Aorta (tissue), 5 donors: ENCODE data around the gene FRMPD2. TPM values are rescaled to one million over a fixed set of nuclear protein-coding genes. Genes with fewer than 3 reads are reported as not detected.

Experiments
- ATAC-seq: fragments of 200-7000 bp; cut with Tn5 transposase; one replicate; pipeline ENCODE4 v1.9.1; 2022; ENCODE audit warnings: moderate library complexity; ENCODE audit not compliant: low FRiP score
- DNase-seq, 2 donors: peaks; one replicate each; pipeline ENCODE4 v3.0.0-alpha.2; 2020
- H3K27ac ChIP-seq, 2 donors: one replicate each; pipeline ENCODE4 v1.5.1; 2013; ENCODE audit warnings: low read length in 2 of 2, mild to moderate bottlenecking in 2 of 2, moderate library complexity in 2 of 2, control low read depth in 1 of 2, inconsistent platforms in 1 of 2, low read depth in 1 of 2
- H3K27me3 ChIP-seq, 2 donors: one replicate each; pipeline ENCODE4 v1.6.1; 2013; ENCODE audit warnings: control low read depth in 1 of 2, low read length in 1 of 2, mild to moderate bottlenecking in 1 of 2, moderate library complexity in 1 of 2; ENCODE audit not compliant: insufficient read depth in 2 of 2, control insufficient read depth in 1 of 2
- H3K36me3 ChIP-seq, 2 donors: one replicate each; pipeline ENCODE4 v1.6.1; 2013; ENCODE audit warnings: control low read depth in 1 of 2, low read length in 1 of 2, mild to moderate bottlenecking in 1 of 2; ENCODE audit not compliant: insufficient read depth in 2 of 2, control insufficient read depth in 1 of 2
- H3K4me1 ChIP-seq, 2 donors: one replicate each; pipeline ENCODE4 v1.6.1; 2013; ENCODE audit warnings: low read length in 2 of 2, control low read depth in 1 of 2, mild to moderate bottlenecking in 1 of 2, moderate library complexity in 1 of 2; ENCODE audit not compliant: insufficient read depth in 2 of 2, control insufficient read depth in 1 of 2
- H3K4me3 ChIP-seq, 2 donors: one replicate each; pipeline ENCODE4 v1.5.1; 2013; ENCODE audit warnings: low read length in 2 of 2, control low read depth in 1 of 2, mild to moderate bottlenecking in 1 of 2
- H3K9me3 ChIP-seq: one replicate; pipeline ENCODE4 v1.6.1; 2013; ENCODE audit warnings: mild to moderate bottlenecking, low read length; ENCODE audit not compliant: control insufficient read depth
- WGBS, 2 donors: extraction: QIAGEN DNeasy Blood & Tissue Kit; methylation state at CpG; one replicate each; pipeline ENCODE4 v1.1.7; 2013; 5-methylcytosine and 5-hydroxymethylcytosine counted together
- intact Hi-C, 2 donors: fragments of 100-400 bp; cut with DNase I; formaldehyde crosslinking; loops; one replicate each; pipeline versions ENCODE4 v1.14.2 to v1.15.0; 2022
- polyA plus RNA-seq, 2 donors: library from polyadenylated mRNA; stranded (reverse); fragments of 200-250 nt; gene quantifications; one replicate each; pipeline ENCODE4 v1.2.3, GENCODE V29; 2013
- total RNA-seq, 2 donors: library from RNA; stranded (reverse); fragmentation: NEBNext Ultra II Directional; extraction: Animal tissue kit (Norgen Biotek cat#: 25700); gene quantifications; one replicate each; pipeline ENCODE4 v1.2.1, GENCODE V29; 2021
- donor health status: healthy with polysubstance abuse.
- donor health status: Bipolar disorder and iron deficiency.
- donor health status: DM: no; HTN: no; CAD: no.
- donor health status: DM: no; HTN: no; CAD: no.
- donor health status: DM: yes; HTN: yes; CAD: no.

FRMPD2 gene
- total and polyA plus RNA-seq, 4 donors, result not detected

DNA sequence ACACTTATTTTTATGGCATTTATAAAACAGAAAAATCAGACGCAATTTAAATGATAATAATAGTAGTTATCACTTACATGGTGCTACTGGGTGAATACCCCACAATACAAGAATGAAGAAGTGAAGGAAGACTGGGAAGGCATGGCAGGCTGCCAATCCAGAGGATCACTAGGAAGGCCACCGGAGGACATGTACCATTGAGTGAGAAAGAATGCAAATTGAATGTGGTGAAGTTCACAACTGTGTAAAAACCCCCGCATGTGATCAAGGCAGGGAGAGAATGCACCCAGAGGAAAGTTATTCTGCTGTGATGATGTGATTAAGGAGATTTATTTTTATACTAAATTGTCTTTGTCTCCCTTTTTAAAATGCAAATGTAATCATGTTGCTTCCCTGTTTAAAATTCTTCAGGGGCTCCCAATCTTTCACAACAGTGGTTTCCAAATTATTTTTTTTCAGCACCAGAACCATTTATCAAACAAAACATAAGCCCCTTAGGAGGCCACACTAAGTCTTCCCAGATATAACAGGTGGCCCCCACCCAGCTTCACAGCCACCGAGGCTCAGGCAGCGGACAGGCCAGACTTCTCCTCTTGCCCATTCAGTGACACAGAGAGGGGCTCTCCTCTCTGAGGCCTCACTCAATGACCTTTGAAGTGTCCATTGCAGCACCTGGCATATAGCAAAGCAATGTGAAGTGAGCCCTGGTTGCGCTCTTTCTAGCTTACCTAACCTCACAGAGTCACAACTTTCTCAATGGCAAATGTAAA lies 59.6 kb downstream of the FRMPD2 start:
- Histone ChIP-seq H3K27ac (no peak overlapping the region), H3K27me3 (peaks cover 0 to 1% of the 10 kb centered on the region in 2 donors), H3K36me3 (no peaks in the 10 kb centered on the region), H3K9me3 (peaks cover 5% of the 10 kb centered on the region), H3K4me3 (no peak overlapping the region), H3K4me1 (no peaks in the 10 kb centered on the region)
- intact Hi-C loops, result no loop called here
- DNase-seq, result no peak
- WGBS, 2 donors, result 81 to 86% methylated on average over 6 of the region's 6 CpGs
- ATAC-seq, result no peak

DNA sequence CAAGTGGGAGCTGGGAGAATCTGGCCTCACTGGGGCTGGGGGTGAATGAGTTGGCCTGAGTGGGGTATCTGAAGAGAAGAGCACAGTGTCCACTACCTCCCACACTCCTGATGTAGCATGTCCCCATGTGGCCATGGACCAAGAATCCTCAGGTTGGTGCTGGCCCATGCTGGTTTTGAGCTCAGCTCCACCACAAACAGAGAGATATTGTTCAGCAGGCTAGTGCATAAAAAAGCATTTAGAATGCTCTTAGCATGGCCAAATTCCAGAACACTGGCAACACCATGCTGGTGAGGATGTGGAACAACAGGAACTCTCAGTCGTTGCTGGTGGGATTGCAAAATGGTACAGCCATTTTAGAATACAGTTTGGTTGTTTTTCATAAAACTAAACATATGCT lies 61.4 kb downstream of the FRMPD2 start:
- Histone ChIP-seq H3K36me3 (no peaks in the 10 kb centered on the region), H3K4me3 (no peak overlapping the region), H3K27ac (no peak overlapping the region), H3K9me3 (peaks cover 2% of the 10 kb centered on the region), H3K27me3 (peaks cover 0 to 2% of the 10 kb centered on the region in 2 donors), H3K4me1 (no peaks in the 10 kb centered on the region)
- ATAC-seq, result no peak
- 56 to 73% methylated on average over 1 of the region's 1 CpG for WGBS, 2 donors
- intact Hi-C loops, result no loop called here
- DNase-seq, result no peak

DNA sequence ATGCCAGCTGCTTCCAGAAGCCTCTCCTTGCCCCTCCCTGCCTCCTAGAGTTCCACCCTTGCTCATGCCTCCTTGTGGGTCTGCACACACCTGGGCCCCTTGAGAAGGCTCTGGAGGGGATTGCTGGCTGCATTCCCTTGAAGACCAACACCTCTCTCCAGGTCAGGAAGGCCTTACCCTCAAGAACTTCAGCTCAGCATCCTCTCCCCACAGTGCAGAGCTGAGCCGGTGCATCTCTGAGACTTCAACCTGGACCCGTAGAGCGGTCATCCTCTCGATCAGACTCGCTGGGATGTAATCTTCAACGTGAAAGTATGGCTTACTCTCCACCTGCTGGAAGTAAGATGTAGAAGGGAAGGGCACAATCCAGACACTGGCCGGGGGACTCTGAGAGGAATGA lies 62.7 kb downstream of the FRMPD2 start:
- ATAC-seq, result no peak
- DNase-seq, result no peak

DNA sequence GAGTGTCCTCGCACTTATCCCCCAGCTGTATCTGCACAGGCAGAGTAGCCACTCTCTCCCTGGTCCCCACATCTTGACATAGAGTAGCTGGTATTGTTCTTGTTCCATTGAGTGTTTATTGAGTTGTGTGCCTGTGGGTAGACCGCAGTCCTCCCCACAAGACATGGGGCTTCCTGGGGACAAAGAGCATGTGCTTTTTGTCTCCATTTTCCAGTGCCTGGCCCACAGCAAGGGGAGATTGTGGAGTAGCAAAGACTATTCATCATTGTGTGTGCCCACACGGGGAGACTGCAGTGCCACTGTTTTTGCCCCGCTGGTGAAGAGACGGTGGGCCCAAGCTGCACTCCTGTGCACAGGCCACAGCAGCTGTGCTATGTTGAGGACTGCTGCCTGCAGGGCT lies 63.5 kb downstream of the FRMPD2 start:
- WGBS, 2 donors, result 89 to 90% methylated on average over 5 of the region's 5 CpGs
- no peak overlapping the region for H3K4me3 ChIP-seq
- no peaks in the 10 kb centered on the region for H3K4me1 ChIP-seq
- H3K36me3 ChIP-seq, result no peaks in the 10 kb centered on the region
- H3K27ac ChIP-seq, result no peak overlapping the region
- peaks cover 2% of the 10 kb centered on the region for H3K9me3 ChIP-seq
- DNase-seq (no peak), ATAC-seq (no peak)
- intact Hi-C loops, result no loop called here
- peaks cover 0 to 1% of the 10 kb centered on the region in 2 donors for H3K27me3 ChIP-seq

More for the DNA sequence above, 62.7 kb downstream of the FRMPD2 start:
- intact Hi-C loops, result no loop called here
- no peak overlapping the region for H3K4me3 ChIP-seq
- peaks cover 2% of the 10 kb centered on the region for H3K9me3 ChIP-seq
- H3K27ac ChIP-seq, result no peak overlapping the region
- H3K4me1 ChIP-seq, result no peaks in the 10 kb centered on the region
- WGBS, 2 donors, result 90 to 91% methylated on average over 7 of the region's 7 CpGs
- peaks cover 0 to 1% of the 10 kb centered on the region in 2 donors for H3K27me3 ChIP-seq
- H3K36me3 ChIP-seq, result no peaks in the 10 kb centered on the region

DNA sequence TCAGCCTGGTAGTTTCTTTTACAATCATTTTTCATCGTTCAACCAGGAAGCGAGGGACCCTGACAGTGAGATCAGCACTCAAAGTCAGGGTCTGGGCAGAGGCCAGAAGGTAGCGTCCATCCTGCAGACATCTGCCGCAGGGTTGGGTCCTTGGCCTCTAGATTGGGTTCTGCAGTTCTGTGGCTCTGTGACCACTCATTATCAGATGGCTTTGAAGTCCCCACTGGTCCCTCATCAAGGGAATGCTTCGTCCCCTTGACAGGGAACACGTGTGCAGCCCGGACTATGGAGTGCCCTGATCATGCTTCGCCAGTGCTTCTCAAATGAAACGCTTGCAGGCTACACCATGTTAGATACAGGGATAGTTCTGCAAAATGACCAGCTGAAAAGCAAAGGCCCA lies 64.1 kb downstream of the FRMPD2 start:
- Histone ChIP-seq H3K27ac (no peak overlapping the region), H3K4me1 (no peaks in the 10 kb centered on the region), H3K36me3 (no peaks in the 10 kb centered on the region), H3K27me3 (peaks cover 0 to 1% of the 10 kb centered on the region in 2 donors), H3K9me3 (no peaks in the 10 kb centered on the region), H3K4me3 (no peak overlapping the region)
- ATAC-seq (no peak), DNase-seq (no peak)
- 83 to 86% methylated on average over 9 of the region's 9 CpGs for WGBS, 2 donors
- intact Hi-C loops, result no loop called here

DNA sequence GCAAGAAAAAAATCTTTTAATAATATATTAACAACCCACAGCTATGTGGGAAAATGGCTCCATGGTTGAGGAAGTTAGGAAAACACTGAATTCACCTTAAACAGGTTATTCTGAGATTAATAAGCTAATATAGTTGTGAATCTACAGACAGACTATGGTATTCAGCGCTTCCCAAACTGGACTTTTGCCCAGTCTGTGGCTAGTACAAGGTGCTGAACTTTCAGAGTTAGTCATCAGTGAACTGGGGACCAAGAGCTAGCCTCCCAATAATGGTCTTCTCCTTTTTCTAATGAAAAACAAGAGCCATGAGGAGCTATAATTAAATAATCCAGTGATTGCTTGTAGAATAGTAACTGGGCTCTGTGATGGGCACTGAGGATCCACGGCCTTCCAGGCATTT lies 65.3 kb downstream of the FRMPD2 start:
- 89 to 91% methylated on average over 2 of the region's 2 CpGs for WGBS, 2 donors
- H3K4me1 ChIP-seq, result no peaks in the 10 kb centered on the region
- no peak for ATAC-seq

DNA sequence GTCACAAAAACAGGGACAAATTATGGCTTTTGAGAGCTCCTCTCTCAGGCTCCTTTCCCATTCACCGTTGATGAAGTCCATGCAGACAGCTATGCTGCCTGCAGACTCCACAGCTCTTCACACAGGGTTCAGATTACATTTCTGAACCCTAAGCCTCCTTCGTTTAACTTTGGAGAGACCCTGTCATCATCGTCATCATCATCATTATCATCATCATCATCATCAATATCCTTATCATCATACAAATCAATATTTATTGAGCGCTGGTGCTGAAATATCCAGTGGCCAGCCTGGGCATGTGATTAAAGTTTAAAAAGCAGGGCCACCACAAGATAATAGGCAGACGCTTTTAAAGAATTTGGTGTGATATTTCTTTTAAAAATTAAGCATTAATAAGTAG lies 66.6 kb downstream of the FRMPD2 start:
- no peak for ATAC-seq
- H3K27ac ChIP-seq, result no peak overlapping the region
- no peaks in the 10 kb centered on the region for H3K9me3 ChIP-seq
- no peak for DNase-seq
- no peaks in the 10 kb centered on the region for H3K4me1 ChIP-seq
- 61 to 70% methylated on average over 5 of the region's 5 CpGs for WGBS, 2 donors
- intact Hi-C loops, result no loop called here
- no peaks in the 10 kb centered on the region for H3K36me3 ChIP-seq
- peaks cover 0 to 1% of the 10 kb centered on the region in 2 donors for H3K27me3 ChIP-seq
- H3K4me3 ChIP-seq, result no peak overlapping the region

More for the DNA sequence above, 65.3 kb downstream of the FRMPD2 start:
- Histone ChIP-seq H3K27me3 (peaks cover 0 to 1% of the 10 kb centered on the region in 2 donors), H3K9me3 (no peaks in the 10 kb centered on the region), H3K4me3 (no peak overlapping the region), H3K27ac (no peak overlapping the region), H3K36me3 (no peaks in the 10 kb centered on the region)
- intact Hi-C loops, result no loop called here
- DNase-seq, result no peak

DNA sequence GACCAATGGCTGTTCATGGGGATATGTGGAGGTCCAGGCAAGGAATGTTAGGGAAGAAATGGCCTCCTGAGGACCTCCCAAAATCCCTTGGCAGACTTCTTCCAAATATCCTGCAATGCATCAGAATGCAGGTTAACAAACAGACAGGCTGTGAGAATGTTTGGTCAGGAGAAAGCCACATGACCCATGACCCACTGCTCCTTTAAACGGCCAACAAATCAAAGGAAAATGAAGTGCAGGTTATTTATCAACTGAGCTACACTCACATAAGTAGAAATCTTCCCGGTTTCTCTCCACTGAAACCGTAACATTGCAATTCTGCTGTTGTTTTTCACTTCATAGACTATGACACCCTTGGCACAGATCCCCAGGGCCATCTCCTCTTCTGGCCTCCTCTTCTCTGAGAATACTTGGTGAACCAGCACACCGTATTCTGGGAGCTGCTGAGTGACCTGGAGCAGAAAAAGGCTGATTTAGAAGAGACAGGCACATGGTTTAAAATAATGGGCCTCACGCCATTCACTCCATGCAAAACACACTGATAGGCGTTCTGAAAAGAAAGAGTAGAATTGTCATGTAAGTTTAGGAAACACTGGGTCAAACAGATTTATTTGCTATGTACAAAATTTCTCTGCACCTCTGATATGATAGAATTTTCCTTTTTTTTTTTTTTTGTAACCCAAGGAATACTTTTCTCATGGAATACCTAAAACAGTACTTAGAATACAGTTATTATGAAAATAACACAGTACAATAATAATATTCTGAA lies 67.8 kb downstream of the FRMPD2 start:
- intact Hi-C loops, result no loop called here
- no peak for DNase-seq
- H3K4me1 ChIP-seq, result no peaks in the 10 kb centered on the region
- WGBS, 2 donors, result 68 to 69% methylated on average over 6 of the region's 6 CpGs
- no peak overlapping the region for H3K27ac ChIP-seq
- H3K4me3 ChIP-seq, result no peak overlapping the region
- H3K36me3 ChIP-seq, result no peaks in the 10 kb centered on the region
- no peaks in the 10 kb centered on the region for H3K9me3 ChIP-seq
- ATAC-seq, result no peak
- peaks cover 0 to 1% of the 10 kb centered on the region in 2 donors for H3K27me3 ChIP-seq

DNA sequence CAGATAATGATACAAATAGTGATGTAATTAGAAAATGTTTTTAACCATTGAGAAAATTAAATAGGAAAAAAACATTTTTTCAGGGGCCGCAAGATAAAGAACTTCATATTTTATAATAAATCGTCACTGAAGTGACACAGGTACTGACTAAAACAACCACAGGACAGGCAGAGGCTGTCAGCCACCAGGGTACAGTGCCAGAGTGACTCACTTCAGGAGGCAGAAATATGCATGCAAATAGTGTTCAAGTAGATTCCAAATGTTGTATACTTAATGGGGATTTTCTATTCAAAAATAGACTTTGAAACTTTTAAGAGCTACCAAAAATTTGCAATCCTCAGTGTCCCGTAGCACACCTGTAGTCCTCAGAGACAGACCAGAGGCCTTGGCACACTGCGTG lies 68.6 kb downstream of the FRMPD2 start:
- WGBS, 2 donors, result 89 to 91% methylated on average over 4 of the region's 4 CpGs
- no peak overlapping the region for H3K27ac ChIP-seq
- no peaks in the 10 kb centered on the region for H3K36me3 ChIP-seq
- H3K9me3 ChIP-seq, result no peaks in the 10 kb centered on the region
- no peak overlapping the region for H3K4me3 ChIP-seq
- no peak for ATAC-seq
- intact Hi-C loops, result no loop called here
- H3K4me1 ChIP-seq, result no peaks in the 10 kb centered on the region
- DNase-seq, result no peak
- H3K27me3 ChIP-seq, result peaks cover 0 to 1% of the 10 kb centered on the region in 2 donors
